Activated CD8-positive, alpha-beta memory T cell treated with anti-CD3 and anti-CD28 coated beads for 1 hour (primary cell): ENCODE data around the gene RTP2.

Experiments
- DNase-seq, 2 donors: peaks; one replicate each; pipeline ENCODE4 v3.0.0-alpha.2; 2020; ENCODE audit warnings: low read depth in 1 of 2; ENCODE audit errors: extremely low read depth in 1 of 2

Gene RTP2

DNA sequence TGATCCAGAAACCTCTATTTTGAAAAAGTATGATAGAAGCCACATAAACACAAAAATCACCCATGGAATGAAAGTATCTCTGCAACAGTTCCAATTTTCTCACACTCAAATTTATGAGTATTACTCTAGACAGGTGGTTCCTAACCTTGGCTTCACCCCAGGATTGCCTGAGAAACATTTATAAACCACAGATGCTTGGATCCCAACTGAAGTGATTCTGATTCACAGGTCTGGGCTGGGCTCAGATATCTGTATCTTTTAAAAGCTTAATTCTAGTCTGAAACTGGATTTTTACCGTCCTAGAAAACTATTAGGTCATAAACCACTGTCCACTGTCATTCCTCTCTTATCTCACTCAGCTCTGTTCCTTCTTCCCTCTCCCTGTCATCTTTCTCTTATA is 24.8 kb downstream of the RTP2 start:
- DNase-seq, result no peak

DNA sequence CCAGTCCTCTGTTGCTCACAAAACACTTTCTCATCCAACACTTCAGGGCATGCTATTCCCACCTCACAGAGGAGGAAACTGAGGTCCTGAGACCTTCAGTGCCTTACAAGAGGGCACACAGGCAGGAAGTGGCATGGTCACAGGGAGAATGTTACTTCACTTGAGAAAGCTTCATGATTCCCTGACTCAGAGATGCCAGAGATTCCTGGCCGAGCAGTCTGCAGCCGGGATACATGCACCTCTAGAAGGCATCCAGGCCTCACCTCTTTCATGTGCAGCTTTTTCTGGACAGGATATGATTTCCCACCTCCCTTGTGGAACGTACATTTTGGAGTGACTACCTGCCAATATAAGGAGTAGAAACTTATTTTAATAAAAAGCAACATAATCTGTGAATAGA is 29.3 kb downstream of the RTP2 start:
- DNase-seq, result no peak

DNA sequence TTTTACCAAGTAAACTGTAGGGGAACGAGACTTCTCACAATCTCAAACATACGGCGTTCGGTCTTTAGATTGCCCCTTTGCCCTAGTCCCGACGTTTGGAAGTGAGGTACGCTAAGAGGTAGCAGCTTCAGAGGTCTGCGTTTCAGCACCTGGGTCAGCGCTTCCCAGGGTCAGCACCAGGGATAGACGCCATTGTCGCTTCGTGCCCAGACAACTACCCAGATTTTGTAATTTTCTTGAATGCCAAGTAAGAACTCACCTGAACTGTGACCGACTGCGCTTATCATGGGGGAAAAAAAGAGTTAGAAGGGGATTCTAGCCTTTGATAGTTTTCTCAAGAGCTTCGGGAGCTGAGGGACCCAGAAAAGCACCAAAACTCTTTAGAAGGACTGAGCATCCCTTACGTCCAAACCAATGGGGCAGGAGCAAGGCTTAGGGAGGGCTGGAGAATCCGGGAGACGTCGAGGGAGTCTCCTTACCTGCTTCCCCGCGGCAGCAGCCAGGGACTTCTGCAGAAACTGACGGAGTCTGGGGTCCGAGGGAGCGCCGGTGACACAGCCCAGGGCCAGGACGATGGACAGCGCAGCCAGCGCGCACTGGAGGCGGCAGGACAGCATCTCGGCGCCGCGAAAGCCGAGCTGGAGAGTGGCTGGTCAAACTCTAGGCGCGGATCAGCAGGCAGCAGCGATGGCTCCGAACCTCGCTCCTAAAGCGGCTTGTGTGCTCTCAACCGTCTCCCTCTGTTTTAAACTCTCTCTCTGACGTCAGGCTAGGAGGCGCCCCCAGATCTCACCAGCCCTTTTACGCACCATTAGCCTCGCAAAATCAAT is 32.5 kb downstream of the RTP2 start, which contains the start of gene SST:
TSS of gene SST (minus strand) at position 720 of the 830 bp plus-strand sequence. CDS start at position 617, 103 bp downstream.
- no peak for DNase-seq

DNA sequence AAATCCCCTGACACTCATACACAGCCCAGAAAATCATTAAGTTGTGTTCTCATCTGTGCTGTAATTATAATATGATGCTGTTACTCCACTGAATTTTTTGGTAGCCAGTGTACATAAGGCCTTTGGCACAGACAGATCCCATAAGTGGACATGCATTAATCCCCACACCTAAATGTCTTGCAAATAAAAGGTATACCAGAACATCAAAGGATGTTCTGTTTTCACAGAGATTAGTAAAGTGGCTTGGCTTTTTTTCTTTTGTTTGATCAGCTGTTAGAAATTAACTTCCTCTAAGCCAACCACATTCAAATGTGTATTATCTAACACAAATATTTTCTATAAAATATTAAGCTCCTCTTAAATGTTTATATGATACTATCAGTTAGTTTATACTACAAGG is 34.8 kb downstream of the RTP2 start:
- DNase-seq, result no peak

DNA sequence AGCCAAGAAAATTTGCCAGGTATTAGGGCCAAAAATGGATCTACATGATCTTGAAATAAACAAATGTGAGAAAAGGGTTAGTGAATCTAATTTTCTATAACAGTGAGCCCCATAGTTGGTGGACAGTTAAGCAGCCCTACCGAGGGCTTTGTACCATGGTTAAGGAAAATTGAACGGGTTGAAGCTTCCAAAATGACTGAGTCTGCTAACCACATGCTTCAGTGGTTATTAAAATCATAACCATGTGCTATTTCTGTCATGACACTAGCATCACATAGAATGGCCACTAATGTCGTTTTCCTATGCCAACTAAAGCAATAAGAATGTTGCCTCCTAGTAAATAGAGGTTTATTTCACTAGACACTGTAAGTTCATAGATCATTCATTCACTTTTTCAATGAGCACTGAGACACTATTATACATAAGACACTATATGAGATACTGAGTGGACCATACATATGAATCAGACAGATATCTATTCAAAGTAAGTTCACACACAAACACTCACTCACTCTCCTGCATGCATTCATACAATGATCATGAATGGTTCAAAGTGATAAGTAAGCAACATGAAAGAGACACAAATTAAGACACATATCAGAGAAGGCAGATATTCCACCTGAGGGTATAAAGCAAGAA is 36.5 kb downstream of the RTP2 start:
- DNase-seq, result no peak

DNA sequence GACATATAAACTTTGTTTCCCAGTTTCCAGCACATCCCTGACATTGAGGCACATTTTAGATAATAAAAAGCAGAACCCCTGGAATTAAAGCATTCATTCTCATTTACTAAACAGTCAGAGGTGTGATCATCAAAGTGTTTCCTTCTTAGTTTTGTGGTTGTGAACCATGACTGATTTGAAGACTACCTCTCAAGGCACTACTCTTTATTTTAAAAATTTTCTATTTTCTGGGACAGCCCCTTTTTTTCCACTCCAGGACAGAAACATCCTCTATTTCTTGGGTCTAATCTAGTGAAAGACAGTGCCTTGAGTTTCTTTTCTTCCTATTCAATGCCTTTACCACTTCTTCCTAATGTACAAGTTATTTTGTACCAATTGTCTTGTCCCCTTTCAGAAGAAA is 37.3 kb downstream of the RTP2 start:
- no peak for DNase-seq

DNA sequence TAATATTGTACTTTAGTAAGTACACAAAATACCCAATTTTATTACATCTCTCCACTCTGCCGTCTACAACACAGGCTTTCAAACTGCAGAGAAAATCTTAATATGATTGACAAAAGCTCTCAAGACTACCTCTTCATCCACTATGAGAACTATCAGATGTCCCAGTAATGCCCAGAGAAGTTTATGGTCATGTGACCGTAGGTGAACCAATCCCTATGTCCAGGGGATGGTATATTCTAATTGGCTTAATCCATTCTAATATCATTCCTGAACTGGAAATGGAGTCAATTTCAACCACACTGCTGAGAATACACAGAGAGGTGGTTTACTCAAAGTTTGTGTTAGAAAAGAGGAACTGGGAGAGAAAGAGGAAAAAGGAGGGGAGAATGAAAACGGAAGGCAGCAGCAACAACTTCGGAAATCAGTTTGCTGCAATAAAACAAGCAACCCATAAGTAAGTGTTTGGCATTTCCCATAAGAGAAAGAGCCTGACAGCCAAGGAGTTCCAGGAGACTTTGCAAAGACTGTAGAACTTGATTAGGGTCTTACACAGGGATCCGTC is 39.4 kb downstream of the RTP2 start:
- no peak for DNase-seq

DNA sequence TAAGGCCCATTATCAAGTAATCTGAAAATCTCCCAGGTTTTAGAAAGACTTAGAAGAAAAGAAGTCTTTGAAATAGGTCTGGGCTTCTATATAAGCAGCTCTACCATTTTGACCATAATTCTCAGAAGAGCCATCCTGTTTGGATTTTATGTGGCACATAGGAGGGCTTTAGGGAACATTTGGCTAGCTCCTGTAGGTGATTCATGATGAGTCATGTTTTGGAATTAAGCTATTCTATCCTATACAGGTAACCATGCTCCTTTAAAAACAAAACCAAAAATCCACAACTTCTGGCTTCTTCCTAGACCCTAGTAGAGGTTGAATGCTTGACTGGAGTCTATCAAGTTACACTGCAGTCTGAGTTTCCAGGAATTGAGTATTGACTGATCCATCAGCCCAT is 41.1 kb downstream of the RTP2 start:
- no peak for DNase-seq

DNA sequence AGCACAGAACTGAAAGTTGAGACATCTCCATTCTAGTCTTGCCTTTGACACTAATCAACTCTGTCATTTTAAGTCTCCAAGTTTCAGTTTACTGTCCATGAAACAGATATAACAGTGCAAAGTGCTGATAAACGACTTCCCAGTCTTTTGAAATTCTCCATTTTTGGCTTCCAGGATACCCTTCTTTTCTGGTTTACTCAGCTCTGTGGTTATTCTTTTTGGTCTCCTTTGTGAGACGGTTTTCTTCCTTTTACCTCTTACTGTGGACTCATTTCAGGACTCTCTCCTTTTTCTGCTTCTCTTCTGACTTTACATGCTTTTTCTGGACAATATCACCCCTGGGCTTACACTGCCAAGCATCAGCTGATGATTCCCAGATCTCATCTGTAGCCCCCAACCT is 51.1 kb downstream of the RTP2 start:
- no peak for DNase-seq
